SH-SY5Y (cell line): ENCODE data around the gene DACT1.

ENCODE experiments used
- GATA2 ChIP-seq: IDR thresholded peaks from 2 replicates; pipeline ENCODE4 v1.6.1; 2011; ENCODE audit warnings: mild to moderate bottlenecking, low read depth, low read length
- GATA3 ChIP-seq: IDR thresholded peaks from 2 replicates; pipeline ENCODE4 v1.6.1; 2011; ENCODE audit warnings: low read depth, mild to moderate bottlenecking, low read length, moderate library complexity

The DACT1 gene

DNA sequence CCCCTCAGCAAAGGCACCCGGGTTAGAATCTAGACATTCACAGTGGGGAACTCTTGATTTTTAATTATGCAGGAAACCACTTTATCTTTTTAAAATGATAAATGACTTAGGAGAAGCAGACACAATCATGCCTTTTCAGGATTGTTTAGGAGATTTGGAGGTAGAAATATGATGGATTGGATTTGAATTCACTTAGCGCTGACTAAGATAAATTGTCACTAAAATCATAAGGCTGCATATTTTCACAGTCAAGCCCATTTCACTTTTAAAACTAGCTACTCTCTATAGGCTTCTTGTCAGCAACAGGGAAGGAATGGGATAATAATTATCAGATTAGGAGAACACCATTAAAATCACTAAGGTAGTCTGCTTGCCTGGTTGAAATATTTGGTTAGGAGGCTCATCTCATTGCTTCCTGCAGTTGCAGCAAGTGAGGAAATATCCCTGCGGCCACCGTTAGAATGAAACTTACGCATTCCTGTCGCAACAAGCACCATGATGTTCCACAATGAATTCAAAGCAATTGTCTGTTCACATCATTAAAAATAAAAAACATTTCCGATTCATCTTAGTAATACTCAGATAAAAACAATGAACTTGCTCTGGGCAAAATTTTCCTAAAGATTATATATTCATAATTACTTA is 31.9 kb downstream of the DACT1 start:
- TF ChIP-seq GATA3, result no peak
- no peak for TF ChIP-seq GATA2

DNA sequence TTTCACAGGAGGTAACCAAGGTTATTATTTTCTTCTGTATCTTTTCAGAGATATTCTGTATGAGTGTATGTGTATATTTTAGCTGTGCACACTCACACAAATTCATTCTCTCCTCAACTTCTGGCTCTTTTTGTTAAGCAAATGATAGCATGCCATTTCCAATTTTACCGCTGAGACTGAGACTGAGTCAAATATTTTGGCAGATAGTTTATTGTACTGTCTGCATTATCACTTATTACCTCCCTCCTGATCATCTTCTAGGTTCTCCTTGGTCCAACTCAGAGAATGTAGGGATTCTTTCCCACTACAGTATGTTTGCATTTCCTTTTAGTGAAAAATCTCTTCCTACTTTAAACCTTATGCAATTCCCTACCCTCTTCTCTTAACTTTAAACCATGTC is 33.3 kb downstream of the DACT1 start:
- no peak for TF ChIP-seq GATA2
- TF ChIP-seq GATA3, result no peak

DNA sequence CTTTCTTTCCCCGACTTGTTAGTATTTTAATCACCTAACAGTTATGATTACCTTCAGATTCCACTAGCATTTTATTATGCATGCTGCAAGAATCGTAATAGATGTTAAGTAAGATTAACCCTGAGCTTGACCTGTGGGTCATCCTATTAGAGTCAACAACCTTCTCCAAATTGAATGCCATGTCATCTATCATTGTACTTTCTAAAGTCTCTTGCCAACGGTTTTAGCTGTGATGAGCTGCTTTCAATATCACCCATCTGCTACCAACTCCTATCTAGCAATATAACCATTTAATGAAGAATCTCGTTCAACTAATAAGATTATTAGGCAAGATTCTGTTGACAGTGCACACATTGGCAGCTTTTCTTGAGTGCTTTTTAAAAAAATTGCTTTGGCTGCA is 33.7 kb downstream of the DACT1 start:
- TF ChIP-seq GATA2 (no peak), GATA3 (no peak)

DNA sequence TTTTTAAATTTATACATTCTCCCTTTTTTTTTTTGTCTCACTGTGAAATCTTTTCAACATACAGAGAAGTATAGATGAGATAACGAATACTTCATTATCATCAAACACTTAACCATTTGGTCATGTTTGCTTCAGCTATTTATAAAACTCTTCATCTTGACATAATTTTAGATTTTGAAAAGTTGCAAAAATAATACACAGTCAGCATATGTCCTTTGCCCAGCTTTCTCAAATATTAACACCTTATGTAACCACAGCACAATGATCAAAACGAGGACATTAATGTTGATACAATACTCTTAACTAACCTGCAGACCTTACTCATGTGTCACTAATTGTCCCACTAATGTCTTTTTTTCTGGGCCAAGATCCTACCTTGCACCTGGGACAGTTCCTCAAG is 36.0 kb downstream of the DACT1 start:
- TF ChIP-seq GATA2, result no peak
- no peak for TF ChIP-seq GATA3

DNA sequence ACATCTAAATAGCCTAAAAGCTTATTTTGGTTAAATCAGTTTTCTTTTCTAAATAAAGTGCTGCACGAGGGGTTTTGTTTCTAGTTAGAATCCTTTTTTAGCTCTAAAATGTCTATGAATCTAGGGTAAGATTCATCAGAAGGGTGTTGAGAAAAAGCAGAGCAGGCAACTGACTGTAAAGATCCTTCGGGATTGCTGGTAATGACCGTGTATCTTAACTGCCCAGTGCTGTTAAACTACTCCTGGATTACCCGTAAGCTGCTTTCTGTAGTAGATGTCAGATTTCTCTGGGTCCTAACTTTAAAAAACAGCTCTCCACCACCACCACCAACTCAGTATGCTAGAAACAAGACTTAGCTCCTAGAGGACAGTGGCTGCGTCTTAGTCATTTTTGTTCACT is 39.2 kb downstream of the DACT1 start:
- TF ChIP-seq GATA2 (no peak), GATA3 (no peak)

DNA sequence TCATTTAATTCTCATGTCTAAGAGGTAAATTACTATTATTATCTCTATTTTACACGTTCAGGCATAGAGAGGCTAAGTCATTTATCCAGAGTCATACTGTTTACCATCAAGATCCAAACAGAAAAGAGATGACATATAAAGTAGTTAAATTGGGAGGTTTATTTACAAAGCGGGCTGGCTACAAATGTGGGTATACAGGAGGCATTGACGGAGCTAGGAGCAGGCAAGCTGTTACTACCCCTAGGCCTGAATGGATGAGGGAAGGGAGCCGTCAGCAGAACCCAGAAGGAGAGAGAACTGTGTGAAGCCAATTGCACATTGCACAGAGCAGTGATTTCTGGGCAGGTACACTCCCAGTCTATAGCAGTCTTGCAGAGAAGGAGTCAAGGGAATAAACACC is 39.8 kb downstream of the DACT1 start:
- TF ChIP-seq GATA3, result no peak
- TF ChIP-seq GATA2, result no peak

DNA sequence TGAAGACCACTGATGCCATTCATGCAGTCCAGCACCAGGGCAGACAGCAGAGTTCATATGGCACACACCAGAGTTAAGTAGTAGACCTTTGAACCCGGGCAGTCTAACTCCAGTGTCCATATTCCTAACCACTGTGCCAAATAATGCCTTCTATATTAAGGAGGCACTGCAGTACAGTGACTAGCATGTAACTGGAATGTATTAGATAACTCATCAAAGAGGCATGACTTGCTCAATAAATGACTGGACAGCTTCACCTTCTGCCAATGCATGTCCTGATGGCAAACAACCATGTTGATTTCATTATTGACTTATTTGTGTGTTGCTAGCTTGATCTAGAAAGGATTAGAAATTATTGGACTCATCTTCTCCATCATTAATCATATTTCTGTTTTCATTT is 40.2 kb downstream of the DACT1 start:
- no peak for TF ChIP-seq GATA2

DNA sequence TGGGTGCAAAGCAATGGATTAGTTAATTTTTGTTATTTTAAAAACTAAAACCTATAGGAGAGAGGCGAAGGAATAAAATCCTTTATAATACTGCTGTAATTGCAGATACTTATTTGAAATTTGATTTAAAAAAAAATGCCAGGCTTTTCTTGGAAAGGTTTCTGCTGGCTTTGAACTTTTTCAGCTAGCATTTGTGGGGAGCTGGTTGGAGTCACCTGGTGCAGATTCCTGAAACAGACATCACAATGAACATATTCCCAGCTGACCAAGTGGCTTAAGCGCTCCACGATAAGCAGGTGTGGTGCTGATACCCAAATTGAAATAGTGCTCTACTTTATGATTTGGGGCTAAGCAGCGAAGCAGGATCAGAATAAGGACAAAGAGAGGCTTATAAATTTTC is 42.9 kb downstream of the DACT1 start:
- no peak for TF ChIP-seq GATA3
- no peak for TF ChIP-seq GATA2

DNA sequence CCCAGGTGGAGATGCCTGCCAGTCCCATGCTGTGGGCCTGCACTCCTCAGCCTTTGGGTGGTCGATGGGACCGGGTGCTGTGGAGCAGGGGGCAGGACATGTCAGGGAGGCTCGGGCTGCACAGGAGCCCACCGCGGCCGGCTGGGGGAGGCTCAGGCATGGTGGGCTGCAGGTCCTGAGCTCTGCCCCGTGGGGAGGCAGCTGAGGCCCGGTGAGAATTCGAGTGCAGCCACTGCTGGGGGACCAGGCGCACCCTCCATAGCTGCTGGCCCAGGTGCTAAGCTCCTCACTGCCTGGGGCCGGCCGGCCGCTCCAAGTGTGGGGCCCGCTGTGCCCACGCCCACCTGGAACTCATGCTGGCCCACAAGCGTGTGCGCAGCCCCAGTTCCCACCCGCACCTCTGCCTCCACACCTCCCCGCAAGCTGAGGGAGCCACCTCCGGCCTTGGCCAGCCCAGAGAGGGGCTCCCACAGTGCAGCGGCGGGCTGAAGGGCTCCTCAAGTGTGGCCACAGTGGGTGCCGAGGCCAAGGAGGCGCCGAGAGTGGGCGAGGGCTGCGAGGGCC is 49.6 kb downstream of the DACT1 start:
- TF ChIP-seq GATA2 (no peak), GATA3 (no peak)

DNA sequence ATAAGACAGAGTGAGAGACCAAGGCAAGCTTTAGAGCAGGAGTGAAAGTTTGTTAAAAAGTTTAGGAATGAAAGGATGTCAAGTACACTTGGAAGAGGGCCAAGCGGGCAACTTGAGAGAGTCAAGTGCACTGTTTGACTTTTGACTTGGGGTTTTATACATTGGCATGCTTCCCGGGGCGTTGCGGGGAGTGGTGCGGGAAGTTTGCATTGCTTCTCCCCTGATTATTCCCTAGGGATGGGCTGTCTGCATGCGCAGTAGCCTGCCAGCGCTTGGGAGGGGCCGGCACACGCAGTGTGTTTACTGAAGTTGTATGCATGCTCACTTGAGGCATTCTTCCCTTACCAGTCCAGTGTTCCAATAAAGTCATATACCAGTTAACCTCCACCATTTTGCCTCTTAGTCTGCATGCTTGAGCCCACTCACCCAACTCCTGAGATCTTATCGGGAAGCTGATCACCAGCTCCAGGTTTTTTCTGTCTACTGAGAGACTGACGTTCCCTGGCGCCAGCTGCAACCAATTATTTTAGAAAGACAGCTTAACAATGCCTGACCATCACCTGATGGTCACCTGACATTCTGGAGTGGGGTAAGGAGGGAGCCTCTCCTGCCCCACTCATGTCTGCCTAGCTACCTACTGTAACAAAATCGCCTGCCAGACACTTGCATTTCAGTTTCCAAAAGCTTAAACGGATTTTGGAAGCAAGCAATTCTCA is 53.2 kb downstream of the DACT1 start:
- TF ChIP-seq GATA3, result no peak
- TF ChIP-seq GATA2, result peak; percentile 75

DNA sequence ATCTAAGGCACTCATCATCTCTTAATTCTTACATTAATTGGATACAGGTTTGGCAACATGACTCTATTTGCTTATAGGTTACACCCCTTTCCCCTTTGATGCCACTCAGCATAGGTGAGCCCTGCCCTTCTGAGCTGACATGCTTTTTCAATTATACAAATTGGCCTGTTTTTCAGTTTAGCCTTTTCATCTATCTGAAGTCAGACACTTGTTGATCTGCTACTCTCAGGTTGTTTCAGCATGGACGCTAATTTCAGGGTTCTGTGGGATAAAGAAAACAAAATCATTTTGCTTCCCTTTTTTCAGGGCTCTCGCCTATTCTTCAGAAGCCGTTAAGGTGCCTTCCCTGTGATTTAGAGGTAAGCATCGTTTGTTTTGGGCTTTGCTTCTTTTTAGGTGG is 55.3 kb downstream of the DACT1 start:
- TF ChIP-seq GATA3, result no peak
- TF ChIP-seq GATA2, result no peak

DNA sequence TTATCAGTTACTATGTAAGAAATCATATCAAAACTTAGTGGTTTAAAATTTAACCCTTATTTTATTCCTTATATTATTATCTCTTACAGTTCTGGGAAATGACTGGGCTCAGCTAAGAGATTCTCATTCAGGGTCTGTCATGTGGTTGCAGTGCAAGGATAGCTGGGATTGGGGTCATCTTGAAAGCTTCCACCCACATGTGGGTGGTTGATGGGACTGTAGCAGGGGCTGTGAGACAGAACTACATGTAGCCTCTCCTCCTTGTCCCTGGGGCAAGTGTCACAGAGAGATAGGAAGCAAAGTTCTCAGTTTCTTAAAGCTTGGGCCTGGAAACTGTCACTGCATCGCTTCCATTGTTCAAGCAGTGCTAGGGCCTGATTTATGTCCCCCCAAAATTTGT is 57.8 kb downstream of the DACT1 start:
- TF ChIP-seq GATA2, result no peak
- no peak for TF ChIP-seq GATA3

DNA sequence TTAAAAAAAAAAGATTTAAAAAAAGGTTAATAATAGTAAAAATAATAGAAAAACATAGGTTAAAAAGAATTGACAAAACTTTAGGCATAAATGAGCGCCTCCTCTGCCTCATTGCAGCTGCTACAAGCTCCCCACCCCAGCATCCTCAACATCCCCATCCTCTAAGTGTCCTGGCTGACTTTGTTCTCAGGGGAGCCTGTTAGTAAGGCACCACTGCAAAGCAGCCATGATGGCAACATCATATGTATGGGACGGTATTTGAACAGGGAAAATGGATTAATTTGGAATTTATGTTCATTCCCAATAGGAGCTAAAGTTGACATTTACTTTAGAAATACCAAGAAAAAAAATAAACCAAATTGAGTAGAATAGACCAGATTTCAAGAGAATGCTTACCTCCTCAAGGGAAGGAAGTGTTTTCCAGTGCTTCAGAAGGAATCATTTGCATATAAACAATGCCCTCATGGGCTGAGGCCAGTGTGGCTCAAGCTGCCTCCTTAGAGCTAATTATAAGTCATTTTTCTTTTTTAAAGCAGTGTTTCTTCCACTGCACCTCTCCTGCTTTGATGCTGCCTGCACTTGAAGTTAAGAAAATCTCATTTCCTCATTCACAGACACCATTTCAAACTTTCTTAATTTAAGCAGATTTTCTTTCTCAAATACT is 59.6 kb downstream of the DACT1 start:
- TF ChIP-seq GATA3 (no peak), GATA2 (no peak)
